PC-3 (cell line): Measurements from ENCODE around the gene MPV17L. TPM values are rescaled to one million over a fixed set of nuclear protein-coding genes. Genes with fewer than 3 reads are reported as not detected.

Experiments used
- ATAC-seq: fragments of 200-7000 bp; cut with Tn5 transposase; 2 replicates; pipeline ENCODE4 v1.9.1; 2020; ENCODE audit warnings: mild to moderate bottlenecking, moderate library complexity
- BruUV-seq: library from RNA; stranded (reverse); fragments of 400-500 nt; replicated peaks from 2 replicates; lab custom pipeline; 2021; lab: Mats Ljungman, UMichigan
- CTCF ChIA-PET: fragments of 300-600 bp; sonication (Branson Sonifier 250); formaldehyde crosslinking; loops from one replicate; lab custom pipeline; 2022; ENCODE audit warnings: antibody characterized with exemption; lab: Charles Lee
- POLR2A ChIA-PET: fragments of 300-600 bp; sonication (Branson Sonifier 250); formaldehyde crosslinking; loops from one replicate; lab custom pipeline; 2022; ENCODE audit warnings: antibody characterized with exemption; ENCODE audit not compliant: unreplicated experiment; lab: Charles Lee
- DNase-seq: peaks from one replicate; pipeline ENCODE4 v3.0.0-alpha.2; 2015
- H2AFZ ChIP-seq: fragments of 300-600 bp; sonication (generic); 2 replicates; pipeline ENCODE4 v1.6.0; 2016; ENCODE audit warnings: antibody characterized with exemption, low read length
- H3F3A ChIP-seq: fragments of 300-600 bp; sonication (generic); one replicate; pipeline ENCODE4 v1.6.0; 2017; ENCODE audit warnings: antibody characterized with exemption, low read length, control low read depth, mild to moderate bottlenecking; ENCODE audit not compliant: unreplicated experiment
- H3K27ac ChIP-seq: fragments of 300-600 bp; sonication (generic); 2 replicates; pipeline ENCODE4 v1.5.1; 2016; ENCODE audit warnings: mild to moderate bottlenecking, low read length
- H3K27me3 ChIP-seq: fragments of 300-600 bp; sonication (generic); 2 replicates; pipeline ENCODE4 v1.6.1; 2016; ENCODE audit warnings: low read length, mixed read lengths
- H3K36me3 ChIP-seq: fragments of 300-600 bp; sonication (generic); 2 replicates; pipeline ENCODE4 v1.6.1; 2016; ENCODE audit warnings: low read depth, mixed run types, low read length, mixed read lengths
- H3K4me1 ChIP-seq: fragments of 300-600 bp; sonication (generic); 2 replicates; pipeline ENCODE4 v1.5.1; 2016; ENCODE audit warnings: low read length; ENCODE audit not compliant: insufficient read depth
- H3K4me2 ChIP-seq: fragments of 300-600 bp; sonication (generic); 2 replicates; pipeline ENCODE4 v1.6.0; 2016; ENCODE audit warnings: low read length
- H3K4me3 ChIP-seq: fragments of 300-600 bp; sonication (generic); 2 replicates; pipeline ENCODE4 v1.5.1; 2016; ENCODE audit warnings: mild to moderate bottlenecking, low read length, mixed read lengths
- H3K79me2 ChIP-seq: fragments of 300-600 bp; sonication (generic); 2 replicates; pipeline ENCODE4 v1.6.1; 2017; ENCODE audit warnings: low read length, mixed read lengths
- H3K9ac ChIP-seq: fragments of 300-600 bp; sonication (generic); 2 replicates; pipeline ENCODE4 v1.6.0; 2016; ENCODE audit warnings: mild to moderate bottlenecking, low read length
- H3K9me2 ChIP-seq: fragments of 300-600 bp; sonication (generic); replicated peaks from 2 replicates; pipeline ENCODE4 v1.6.1; 2016; ENCODE audit warnings: mixed run types, low read length, mixed read lengths
- H3K9me3 ChIP-seq: fragments of 300-600 bp; sonication (generic); 2 replicates; pipeline ENCODE4 v1.6.1; 2016; ENCODE audit warnings: low read length, mixed read lengths
- H4K20me1 ChIP-seq: fragments of 300-600 bp; sonication (generic); 2 replicates; pipeline ENCODE4 v1.6.1; 2016; ENCODE audit warnings: low read length, mixed read lengths
- EZH2 ChIP-seq: fragments of 300-600 bp; sonication (generic); IDR thresholded peaks from one replicate; pipeline ENCODE4 v1.6.1; 2017; ENCODE audit warnings: antibody characterized with exemption, mild to moderate bottlenecking, low read length; ENCODE audit not compliant: unreplicated experiment
- EZH2phosphoT487 ChIP-seq: fragments of 300-600 bp; sonication (generic); IDR thresholded peaks from 2 replicates; pipeline ENCODE4 v1.6.1; 2018; ENCODE audit warnings: mild to moderate bottlenecking, antibody characterized with exemption, low read length, borderline replicate concordance
- intact Hi-C: fragments of 100-400 bp; cut with micrococcal nuclease; formaldehyde crosslinking; loops from 2 replicates; pipeline ENCODE4 v1.9.0; 2023
- total RNA-seq: library from RNA; depleted of rRNA; stranded (reverse); fragments of >200 nt; gene quantifications from 2 replicates; pipeline ENCODE4 v1.2.3, GENCODE V29; 2014
- TF ChIP-seq, protein P1 (sequence below): fragments of 300-600 bp; sonication (generic); conservative IDR thresholded peaks from 2 replicates; pipeline ENCODE4 v1.5.1; 2017; ENCODE audit warnings: antibody characterized with exemption, low read depth, mild to moderate bottlenecking, low read length

Gene MPV17L
- total RNA-seq, 1 experiment from 2014 or later, result 6.0 TPM

DNA sequence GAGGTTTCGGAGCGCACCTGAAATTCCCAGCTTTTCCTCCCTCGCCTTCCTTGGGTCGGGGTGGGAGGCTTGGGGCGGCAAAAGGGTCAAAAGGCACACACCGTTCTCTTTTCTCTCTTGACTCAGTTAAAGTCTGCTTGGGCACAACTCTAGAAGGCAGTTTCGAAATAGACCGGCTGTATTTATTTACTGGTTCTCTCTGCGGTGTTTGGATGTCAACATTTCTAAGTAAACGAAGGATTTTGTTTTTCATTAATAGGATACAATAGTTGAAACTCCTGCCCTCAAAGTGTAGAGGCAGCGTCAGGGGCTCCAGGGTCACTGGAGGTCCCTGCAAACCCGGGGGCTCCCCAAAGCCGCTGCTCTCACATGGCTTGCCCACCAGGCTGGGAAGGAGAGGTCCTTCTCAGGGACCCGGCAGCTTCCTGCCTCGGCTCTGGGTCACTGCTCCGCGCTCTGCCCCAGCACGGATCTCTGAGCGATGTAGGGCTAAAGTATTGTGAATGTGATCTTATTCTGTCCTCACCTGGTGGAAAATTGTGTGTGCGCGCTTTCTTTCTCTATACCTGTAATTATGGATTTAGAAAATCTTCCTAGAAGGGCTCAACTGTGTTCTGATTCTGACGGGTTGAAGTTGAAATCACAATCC is 39.8 kb downstream of the MPV17L start:
- Histone ChIP-seq H3K9me3 (no peaks in the 10 kb centered on the region), H3K27me3 (no peaks in the 10 kb centered on the region), H3K27ac (no peak overlapping the region), H4K20me1 (no peaks in the 10 kb centered on the region), H3K4me2 (peak overlapping the region; percentile 98), H3K4me3 (peak overlapping the region; percentile 82), H3K9me2 (no peaks in the 10 kb centered on the region), H3K79me2 (no peaks in the 10 kb centered on the region), H3K9ac (no peak overlapping the region), H3K36me3 (no peaks in the 10 kb centered on the region), H3F3A (peaks cover under 1% of the 10 kb centered on the region), H3K4me1 (peaks cover 11% of the 10 kb centered on the region), H2AFZ (peak overlapping the region; percentile 84)
- peak; percentile 5 for DNase-seq
- TF ChIP-seq EZH2 (no peak), EZH2phosphoT487 (no peak)
- TF ChIP-seq, protein P1, sequence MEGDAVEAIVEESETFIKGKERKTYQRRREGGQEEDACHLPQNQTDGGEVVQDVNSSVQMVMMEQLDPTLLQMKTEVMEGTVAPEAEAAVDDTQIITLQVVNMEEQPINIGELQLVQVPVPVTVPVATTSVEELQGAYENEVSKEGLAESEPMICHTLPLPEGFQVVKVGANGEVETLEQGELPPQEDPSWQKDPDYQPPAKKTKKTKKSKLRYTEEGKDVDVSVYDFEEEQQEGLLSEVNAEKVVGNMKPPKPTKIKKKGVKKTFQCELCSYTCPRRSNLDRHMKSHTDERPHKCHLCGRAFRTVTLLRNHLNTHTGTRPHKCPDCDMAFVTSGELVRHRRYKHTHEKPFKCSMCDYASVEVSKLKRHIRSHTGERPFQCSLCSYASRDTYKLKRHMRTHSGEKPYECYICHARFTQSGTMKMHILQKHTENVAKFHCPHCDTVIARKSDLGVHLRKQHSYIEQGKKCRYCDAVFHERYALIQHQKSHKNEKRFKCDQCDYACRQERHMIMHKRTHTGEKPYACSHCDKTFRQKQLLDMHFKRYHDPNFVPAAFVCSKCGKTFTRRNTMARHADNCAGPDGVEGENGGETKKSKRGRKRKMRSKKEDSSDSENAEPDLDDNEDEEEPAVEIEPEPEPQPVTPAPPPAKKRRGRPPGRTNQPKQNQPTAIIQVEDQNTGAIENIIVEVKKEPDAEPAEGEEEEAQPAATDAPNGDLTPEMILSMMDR, result no peak
- CTCF ChIA-PET, result no interaction called here
- peak; percentile 35; the same call in 1 of the 2 replicates for ATAC-seq
- BruUV-seq, result TSS peak; percentile 22
- intact Hi-C loops, result no loop called here
- POLR2A ChIA-PET, result no interaction called here

DNA sequence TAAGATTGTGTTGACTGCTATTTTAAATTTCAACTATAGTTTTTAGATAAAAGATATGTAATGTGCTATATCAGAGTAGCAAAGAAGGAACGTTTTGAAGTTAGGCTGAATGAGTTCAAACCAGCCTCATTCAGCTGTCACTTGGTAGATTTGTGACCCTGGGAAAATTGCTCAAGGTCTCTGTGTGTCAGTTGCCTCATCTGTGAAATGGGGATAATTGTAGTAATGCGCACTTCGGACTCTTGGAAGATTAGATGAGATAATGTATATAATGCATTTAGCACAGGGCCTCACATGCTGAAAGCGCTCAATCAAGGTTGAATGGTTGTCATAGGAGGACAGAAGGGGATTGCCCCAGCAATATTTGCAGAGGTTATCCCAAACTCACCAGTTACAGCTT is 43.5 kb downstream of the MPV17L start:
- POLR2A ChIA-PET, result no interaction called here
- ATAC-seq (no peak), DNase-seq (no peak)
- Histone ChIP-seq H3K9ac (no peak overlapping the region), H2AFZ (no peak overlapping the region), H3K9me2 (no peaks in the 10 kb centered on the region), H3K27me3 (no peaks in the 10 kb centered on the region), H3K4me3 (no peak overlapping the region), H3K36me3 (no peaks in the 10 kb centered on the region), H3K9me3 (no peaks in the 10 kb centered on the region), H3K27ac (peak overlapping the region; percentile 95; the same call in 1 of the 2 replicates), H3K4me2 (no peak overlapping the region), H4K20me1 (no peaks in the 10 kb centered on the region), H3F3A (peaks cover 10% of the 10 kb centered on the region), H3K4me1 (peaks cover 35% of the 10 kb centered on the region), H3K79me2 (no peaks in the 10 kb centered on the region)
- no TSS peak for BruUV-seq
- no peak for TF ChIP-seq EZH2phosphoT487
- TF ChIP-seq, protein P1, result no peak
- TF ChIP-seq EZH2, result no peak
- CTCF ChIA-PET, result no interaction called here
- intact Hi-C loops, result no loop called here

DNA sequence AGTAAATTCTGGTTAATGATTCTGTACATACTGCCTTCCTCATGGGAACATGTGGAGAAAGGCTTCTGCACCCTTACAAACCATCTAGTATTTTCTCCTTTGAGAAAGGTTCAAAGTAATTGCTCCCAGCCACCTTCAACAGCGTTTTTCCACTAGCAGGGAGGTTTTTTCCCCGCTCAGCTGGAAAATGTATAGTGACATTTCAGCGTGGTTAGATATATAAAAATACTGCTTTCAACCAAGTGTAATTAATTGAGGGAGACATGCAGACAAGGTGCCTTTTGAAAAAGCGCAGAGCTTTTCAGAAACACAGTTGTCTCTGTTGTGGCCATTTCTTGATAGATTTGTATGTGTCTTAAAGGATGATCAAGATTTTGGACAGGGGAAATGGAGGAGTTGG is 44.0 kb downstream of the MPV17L start:
- no peak overlapping the region for H3K9ac ChIP-seq
- H3K27ac ChIP-seq, result peak overlapping the region; percentile 95
- no peak for DNase-seq
- no peak overlapping the region for H2AFZ ChIP-seq
- no peaks in the 10 kb centered on the region for H3K36me3 ChIP-seq
- H3F3A ChIP-seq, result peaks cover 10% of the 10 kb centered on the region
- no TSS peak for BruUV-seq
- H4K20me1 ChIP-seq, result no peaks in the 10 kb centered on the region
- no peaks in the 10 kb centered on the region for H3K79me2 ChIP-seq
- intact Hi-C loops, result no loop called here
- no peak overlapping the region for H3K4me3 ChIP-seq
- ChIA-PET POLR2A (no interaction called here), CTCF (no interaction called here)
- H3K27me3 ChIP-seq, result no peaks in the 10 kb centered on the region
- H3K4me2 ChIP-seq, result peak overlapping the region; percentile 76
- no peak for ATAC-seq
- H3K9me3 ChIP-seq, result no peaks in the 10 kb centered on the region
- TF ChIP-seq EZH2phosphoT487 (no peak), EZH2 (no peak)
- TF ChIP-seq, protein P1, result no peak
- H3K4me1 ChIP-seq, result peaks cover 35% of the 10 kb centered on the region
- no peaks in the 10 kb centered on the region for H3K9me2 ChIP-seq
